GM12892 (cell line): Measurements from ENCODE around the gene YARS1.

Experiments used
- POLR2A ChIP-seq: IDR thresholded peaks from 2 replicates; pipeline ENCODE4 v1.6.1; 2011; ENCODE audit warnings: low read depth, low read length, control low read depth
- TAF1 ChIP-seq: IDR thresholded peaks from 2 replicates; pipeline ENCODE4 v1.6.1; 2011; ENCODE audit warnings: low read depth, mild to moderate bottlenecking, control low read depth, low read length, borderline replicate concordance

DNA sequence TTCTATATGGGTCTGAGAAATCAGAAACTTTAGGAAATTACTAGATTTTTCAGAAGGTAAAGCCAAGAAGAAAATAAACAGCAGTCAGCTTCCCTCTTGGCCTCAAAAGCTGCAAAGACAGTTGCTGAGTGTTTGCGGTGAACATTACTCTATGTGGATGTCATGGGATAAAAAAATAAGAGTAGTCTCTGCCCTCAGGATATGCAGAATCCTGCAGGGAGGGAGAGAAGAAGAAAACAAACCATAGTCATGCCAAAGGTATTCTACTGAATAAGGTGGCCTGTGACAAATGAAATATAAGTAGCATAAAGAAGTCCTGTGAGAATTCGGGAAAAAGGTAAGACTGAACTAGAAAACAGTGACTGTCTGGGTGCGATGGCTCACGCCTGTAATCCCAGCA, 19.0 kb downstream of the YARS1 start:
- TF ChIP-seq TAF1 (no peak), POLR2A (no peak)
